Spleen (tissue), 7 donors: ENCODE results near the gene NUFIP2.

Source experiments
- CTCF ChIP-seq, 11 experiments: fragments of 200-600 bp in 7 of 11; fragments of 450-650 bp in 4 of 11; sonication (generic) in 4 of 11; IDR thresholded peaks in 8 of 11; conservative IDR thresholded peaks in 3 of 11; 1 replicate in 7 of 11; 2 replicates in 4 of 11; pipeline versions ENCODE4 v1.4.0 to v1.8.0; 2016 to 2021; ENCODE audit warnings: antibody characterized with exemption in 11 of 11, inconsistent platforms in 4 of 11, mild to moderate bottlenecking in 1 of 11
- POLR2AphosphoS5 ChIP-seq, 3 donors: sonication (generic); formaldehyde crosslinking; IDR thresholded peaks; one replicate each; pipeline ENCODE4 v1.5.1; 2017; ENCODE audit warnings: antibody characterized with exemption in 3 of 3
- donor health status: DM: no; HTN: no; CAD: no; lungs with moderate emphysema.
- donor health status: DM: no; HTN: no; CAD: no.
- donor health status: DM: no; HTN: no; CAD: no.

GRCh38 chr17:29246628-29247027, 47.3 kb downstream of the NUFIP2 start, which contains the start of gene CRYBA1:
- TF ChIP-seq CTCF (IDR thresholded peaks at IDR 0.05 in 8 of 11, conservative IDR thresholded peaks at IDR 0.05 in 3 of 11) (no peak), POLR2AphosphoS5 (IDR thresholded peaks at IDR 0.05) (no peak)
